Middle frontal gyrus (tissue), 1 donor: ENCODE results near the gene LCTL.
"Not testable (repeated sequence)": the region's sequence is repeated elsewhere in the genome, so short reads cannot be mapped to it uniquely, and the experiment has no call there.

Experiments used
- DNase-seq: peaks from one replicate; pipeline ENCODE4 v3.0.0-alpha.2; 2015; ENCODE audit warnings: low spot score; ENCODE audit errors: extremely low spot score

LCTL gene

GRCh38 chr15:66592505-66593218 is 26.9 kb upstream of the LCTL start:
- no peak for DNase-seq

GRCh38 chr15:66591322-66591862 is 25.6 kb upstream of the LCTL start:
- no peak for DNase-seq

- DNase-seq: no peak
These were observed 24.6 kb upstream of the LCTL start for GRCh38 chr15:66590435-66590834.

- not testable (repeated sequence) for DNase-seq
These were observed 23.6 kb upstream of the LCTL start for GRCh38 chr15:66589429-66589828.

- no peak for DNase-seq
These were observed 23.2 kb upstream of the LCTL start for GRCh38 chr15:66588971-66589370.

GRCh38 chr15:66588537-66588936 is 22.7 kb upstream of the LCTL start:
- DNase-seq: no peak

GRCh38 chr15:66587749-66588148 is 22.0 kb upstream of the LCTL start:
- no peak for DNase-seq

GRCh38 chr15:66587020-66587419 is 21.2 kb upstream of the LCTL start:
- DNase-seq: no peak

- no peak for DNase-seq
These were observed 20.6 kb upstream of the LCTL start for GRCh38 chr15:66586155-66586976.

GRCh38 chr15:66581972-66582537 is 16.3 kb upstream of the LCTL start:
- DNase-seq: no peak

- no peak for DNase-seq
These were observed 14.8 kb upstream of the LCTL start for GRCh38 chr15:66580643-66581042.

- DNase-seq: no peak
These were observed 12.6 kb upstream of the LCTL start for GRCh38 chr15:66578286-66578875.

GRCh38 chr15:66574596-66574950 is 8.8 kb upstream of the LCTL start:
- no peak for DNase-seq

- DNase-seq: no peak
These were observed 8.2 kb upstream of the LCTL start for GRCh38 chr15:66573719-66574595.

- no peak for DNase-seq
These were observed 7.5 kb upstream of the LCTL start for GRCh38 chr15:66573348-66573718.

GRCh38 chr15:66572146-66572545 is 6.3 kb upstream of the LCTL start:
- DNase-seq: no peak

- DNase-seq: no peak
These were observed 5.2 kb upstream of the LCTL start for GRCh38 chr15:66570842-66571478.

GRCh38 chr15:66570327-66570726 is 4.5 kb upstream of the LCTL start:
- no peak for DNase-seq

- DNase-seq: no peak
These were observed 3.8 kb upstream of the LCTL start for GRCh38 chr15:66569461-66570137.

GRCh38 chr15:66567897-66568296 is 2.1 kb upstream of the LCTL start:
- no peak for DNase-seq
